HepG2 (cell line): ENCODE data around the gene ZFP36L2. TPM values are rescaled to one million over a fixed set of nuclear protein-coding genes. Genes with fewer than 3 reads are reported as not detected.

Experiments used
- EP300 ChIP-seq, 3 experiments: sonication (generic) in 1 of 3; formaldehyde crosslinking in 1 of 3; IDR thresholded peaks; 2 replicates each; pipeline versions ENCODE4 v1.5.1 to v1.6.1; 2011 to 2020; ENCODE audit warnings: low read depth in 2 of 3, low read length in 2 of 3, borderline replicate concordance in 1 of 3, improper control_type of control experiment in 1 of 3, mild to moderate bottlenecking in 1 of 3, missing genetic modification reagents in 1 of 3, moderate library complexity in 1 of 3
- HNF4G ChIP-seq, 2 experiments: sonication (generic) in 1 of 2; formaldehyde crosslinking in 1 of 2; IDR thresholded peaks; 2 replicates each; pipeline versions ENCODE4 v1.4.0 to v1.6.1; 2011 to 2020; ENCODE audit warnings: borderline replicate concordance in 2 of 2, low read depth in 2 of 2, mild to moderate bottlenecking in 2 of 2, low read length in 1 of 2, missing genetic modification reagents in 1 of 2, moderate library complexity in 1 of 2
- HNRNPL ChIP-seq: fragments of 200-400 bp; formaldehyde crosslinking; IDR thresholded peaks from 2 replicates; pipeline ENCODE4 v1.6.1; 2017; ENCODE audit warnings: mild to moderate bottlenecking, low read depth, low read length
- MAZ ChIP-seq, 2 experiments: sonication (generic) in 1 of 2; formaldehyde crosslinking in 1 of 2; IDR thresholded peaks; 2 replicates each; pipeline versions ENCODE4 v1.5.0 to v1.6.1; 2012 to 2020; ENCODE audit warnings: low read depth in 2 of 2, mild to moderate bottlenecking in 2 of 2, borderline replicate concordance in 1 of 2, improper control_type of control experiment in 1 of 2, low read length in 1 of 2, missing genetic modification reagents in 1 of 2, moderate library complexity in 1 of 2
- MTA3 ChIP-seq: sonication (generic); formaldehyde crosslinking; IDR thresholded peaks from 2 replicates; pipeline ENCODE4 v1.4.0; 2020; ENCODE audit warnings: missing genetic modification reagents
- MYC ChIP-seq: sonication (generic); formaldehyde crosslinking; IDR thresholded peaks from 2 replicates; pipeline ENCODE4 v1.9.0; 2021; ENCODE audit warnings: missing genetic modification reagents, borderline replicate concordance
- NRL ChIP-seq: sonication (generic); formaldehyde crosslinking; IDR thresholded peaks from 2 replicates; pipeline ENCODE4 v1.5.0; 2020; ENCODE audit warnings: missing genetic modification reagents, mild to moderate bottlenecking, moderate library complexity, borderline replicate concordance
- PBX3 ChIP-seq: sonication (generic); formaldehyde crosslinking; IDR thresholded peaks from 2 replicates; pipeline ENCODE4 v1.8.1; 2023; ENCODE audit warnings: missing genetic modification reagents, inconsistent platforms, borderline replicate concordance
- PLRG1 ChIP-seq: fragments of 450-650 bp; conservative IDR thresholded peaks from 2 replicates; pipeline ENCODE4 v1.6.1; 2016
- RELA ChIP-seq: sonication (generic); formaldehyde crosslinking; IDR thresholded peaks from 2 replicates; pipeline ENCODE4 v1.4.0; 2020; ENCODE audit warnings: missing genetic modification reagents
- SAP130 ChIP-seq: IDR thresholded peaks from 2 replicates; pipeline ENCODE4 v1.6.1; 2016; ENCODE audit warnings: low read depth
- SMYD3 ChIP-seq: sonication (generic); formaldehyde crosslinking; IDR thresholded peaks from 2 replicates; pipeline ENCODE4 v1.8.1; 2023; ENCODE audit warnings: mild to moderate bottlenecking, missing genetic modification reagents
- SP140L ChIP-seq: sonication (generic); formaldehyde crosslinking; IDR thresholded peaks from 2 replicates; pipeline ENCODE4 v1.4.0; 2020; ENCODE audit warnings: missing genetic modification reagents, borderline replicate concordance
- TERF1 ChIP-seq: sonication (generic); formaldehyde crosslinking; IDR thresholded peaks from 2 replicates; pipeline ENCODE4 v1.8.0; 2022; ENCODE audit warnings: mild to moderate bottlenecking, missing genetic modification reagents, moderate library complexity
- TMF1 ChIP-seq: sonication (generic); formaldehyde crosslinking; IDR thresholded peaks from 2 replicates; pipeline ENCODE4 v1.8.1; 2022; ENCODE audit warnings: low read depth, missing genetic modification reagents
- ZNF180 ChIP-seq: sonication (generic); formaldehyde crosslinking; IDR thresholded peaks from 2 replicates; pipeline ENCODE4 v1.4.0; 2020; ENCODE audit warnings: low read depth, missing genetic modification reagents, borderline replicate concordance
- ZNF264 ChIP-seq: sonication (generic); formaldehyde crosslinking; IDR thresholded peaks from 2 replicates; pipeline ENCODE4 v1.4.0; 2020; ENCODE audit warnings: missing genetic modification reagents
- ZNF362 ChIP-seq: sonication (generic); formaldehyde crosslinking; IDR thresholded peaks from 2 replicates; pipeline ENCODE4 v1.4.0; 2020; ENCODE audit warnings: missing genetic modification reagents, mild to moderate bottlenecking, borderline replicate concordance
- ZNF431 ChIP-seq: sonication (generic); formaldehyde crosslinking; IDR thresholded peaks from 2 replicates; pipeline ENCODE4 v1.9.0; 2022; ENCODE audit warnings: missing genetic modification reagents, low read depth, mild to moderate bottlenecking, borderline replicate concordance
- ZNF44 ChIP-seq: sonication (generic); formaldehyde crosslinking; IDR thresholded peaks from 2 replicates; pipeline ENCODE4 v1.5.1; 2020; ENCODE audit warnings: mild to moderate bottlenecking, missing genetic modification reagents
- ZNF543 ChIP-seq: sonication (generic); formaldehyde crosslinking; IDR thresholded peaks from 2 replicates; pipeline ENCODE4 v1.4.0; 2020; ENCODE audit warnings: mild to moderate bottlenecking, missing genetic modification reagents
- ZNF800 ChIP-seq: sonication (generic); formaldehyde crosslinking; IDR thresholded peaks from 2 replicates; pipeline ENCODE4 v1.4.0; 2020; ENCODE audit warnings: missing genetic modification reagents
- ZNF850 ChIP-seq: sonication (generic); formaldehyde crosslinking; conservative IDR thresholded peaks from 2 replicates; pipeline ENCODE4 v1.9.0; 2021; ENCODE audit warnings: mild to moderate bottlenecking, missing genetic modification reagents
- polyA plus RNA-seq, 8 experiments: library from polyadenylated mRNA; depleted of rRNA in 3 of 8; stranded (reverse) in 7 of 8; unstranded in 1 of 8; fragments of >200 nt; fragmentation: Illumina TruSeq in 4 of 8; extraction: Trizol in 4 of 8; gene quantifications; 2 replicates each; pipeline versions ENCODE4 v1.2.1 to v1.2.3, GENCODE V29; 2011 to 2016; ENCODE audit warnings: low read depth in 4 of 8, missing spikeins in 1 of 8, mixed read lengths in 1 of 8; ENCODE audit not compliant: insufficient read depth in 1 of 8
- total RNA-seq, 5 experiments: library from RNA; depleted of rRNA; stranded (reverse); fragments of >200 nt; fragmentation: Illumina TruSeq; extraction: Trizol; gene quantifications; 2 replicates each; pipeline ENCODE4 v1.2.3, GENCODE V29; 2016; ENCODE audit warnings: low read depth in 1 of 5

Gene ZFP36L2
- total and polyA plus RNA-seq, 2 of the 13 experiments (the other 11 are each of a cell fraction or from before 2014, with no cell fraction given) = 11.2 to 21.8 TPM

GRCh38 chr2:43218702-43219382, 7.6 kb downstream of the ZFP36L2 start (continued):
- TF ChIP-seq ZNF431 (CRISPR knock-in tag) (peak; percentile 56; the same call in 1 of the 2 replicates), MAZ (IDR thresholded peaks at IDR 0.05; ENCODE audit: borderline replicate concordance, low read depth, low read length) (no peak), MAZ (CRISPR knock-in tag; IDR thresholded peaks at IDR 0.05; ENCODE audit: low read depth) (no peak; the same call in 1 of the 2 replicates), HNF4G (IDR thresholded peaks at IDR 0.05; ENCODE audit: borderline replicate concordance, low read depth, low read length) (no peak), HNF4G (CRISPR knock-in tag; IDR thresholded peaks at IDR 0.05; ENCODE audit: borderline replicate concordance, low read depth) (no peak), SP140L (CRISPR knock-in tag) (no peak), NRL (CRISPR knock-in tag) (no peak), ZNF44 (CRISPR knock-in tag) (no peak), ZNF800 (CRISPR knock-in tag) (no peak), MYC (no peak; the same call in 1 of the 2 replicates), RELA (no peak), SAP130 (CRISPR knock-in tag) (peak; percentile 72; the same call in 1 of the 2 replicates), ZNF180 (CRISPR knock-in tag) (no peak), TMF1 (CRISPR knock-in tag) (no peak), ZNF543 (CRISPR knock-in tag) (no peak; the same call in 1 of the 2 replicates), TERF1 (CRISPR knock-in tag) (peak; percentile 93; the same call in 1 of the 2 replicates), ZNF362 (CRISPR knock-in tag) (no peak), EP300 (IDR thresholded peaks at IDR 0.05; ENCODE audit: low read depth in 2 of 2, low read length in 2 of 2) (no peak), EP300 (CRISPR knock-in tag; IDR thresholded peaks at IDR 0.05; ENCODE audit: borderline replicate concordance) (no peak), ZNF264 (0 out of 2 replicates have a peak, but pooled peaks have one; percentile 44), MTA3 (CRISPR knock-in tag) (no peak), PLRG1 (no peak), HNRNPL (peak; percentile 88; the same call in 1 of the 2 replicates), SMYD3 (CRISPR knock-in tag) (peak; percentile 67; the same call in 1 of the 2 replicates), PBX3 (no peak), ZNF850 (CRISPR knock-in tag) (no peak)
